Right lobe of liver (tissue), 6 donors: ENCODE results near the gene CLDN24. TPM values are rescaled to one million over a fixed set of nuclear protein-coding genes. Genes with fewer than 3 reads are reported as not detected.
"Not testable (repeated sequence)": the region's sequence is repeated elsewhere in the genome, so short reads cannot be mapped to it uniquely, and the experiment has no call there.

Experiments
- ATAC-seq, 4 donors: fragments of 200-7000 bp; cut with Tn5 transposase; one replicate each; pipeline ENCODE4 v1.9.1; 2020; ENCODE audit warnings: mild to moderate bottlenecking in 4 of 4, moderate library complexity in 4 of 4
- DNase-seq, 3 donors: peaks; one replicate each; pipeline ENCODE4 v3.0.0-alpha.2; 2020
- H3K27ac ChIP-seq, 3 donors: fragments of 200-600 bp; one replicate each; pipeline ENCODE4 v1.8.0; 2022
- H3K27me3 ChIP-seq, 2 donors: fragments of 200-600 bp; one replicate each; pipeline ENCODE4 v1.8.0; 2022
- H3K36me3 ChIP-seq, 4 donors: fragments of 200-600 bp; sonication (generic) in 1 of 4; one replicate each; pipeline versions ENCODE4 v1.5.1 to v1.8.0; 2017 to 2022; ENCODE audit warnings: control low read depth in 1 of 4
- H3K4me1 ChIP-seq, 4 donors: fragments of 200-600 bp; sonication (generic) in 1 of 4; one replicate each; pipeline versions ENCODE4 v1.5.1 to v1.8.0; 2017 to 2022; ENCODE audit warnings: control low read depth in 1 of 4
- H3K4me3 ChIP-seq, 3 donors: fragments of 200-600 bp; one replicate each; pipeline ENCODE4 v1.8.0; 2022
- H3K9me3 ChIP-seq, 4 donors: fragments of 200-600 bp; sonication (generic) in 1 of 4; one replicate each; pipeline versions ENCODE4 v1.5.1 to v1.8.0; 2017 to 2022; ENCODE audit warnings: control low read depth in 1 of 4
- CTCF ChIP-seq, 4 donors: fragments of 200-600 bp in 3 of 4; fragments of 450-650 bp in 1 of 4; IDR thresholded peaks; one replicate each; pipeline versions ENCODE4 v1.5.1 to v1.8.0; 2016 to 2022; ENCODE audit warnings: antibody characterized with exemption in 4 of 4, mild to moderate bottlenecking in 2 of 4
- POLR2A ChIP-seq: fragments of 450-650 bp; IDR thresholded peaks from one replicate; pipeline ENCODE4 v1.6.1; 2017; ENCODE audit warnings: antibody characterized with exemption, mild to moderate bottlenecking
- WGBS: methylation state at CpG from one replicate; pipeline ENCODE4 v1.1.6; 2018; ENCODE audit warnings: low coverage, low lambda C conversion rate; ENCODE audit not compliant: insufficient coverage; ENCODE audit errors: missing lambda C conversion rate; 5-methylcytosine and 5-hydroxymethylcytosine counted together
- intact Hi-C, 2 donors: fragments of 100-400 bp; cut with DNase I; formaldehyde crosslinking; loops; one replicate each; pipeline versions ENCODE4 v1.11.2 to v1.14.1; 2022
- total RNA-seq, 6 experiments: library from RNA; depleted of rRNA in 2 of 6; stranded (reverse); fragments of >200 nt in 2 of 6; fragmentation: NEBNext Ultra II Directional in 3 of 6; extraction: Animal tissue kit (Norgen Biotek cat#: 25700) in 3 of 6; gene quantifications; one replicate each; pipeline versions ENCODE4 v1.1.0 to v1.2.4, GENCODE V29; 2016 to 2023
- donor health status: DM: no; HTN: yes; CAD: no.
- donor health status: DM: no; HTN: no; CAD: no.
- donor health status: DM: no; HTN: no; CAD: no.
- donor health status: DM: no; HTN: yes; CAD: no.
- donor health status: DM: no; HTN: yes; CAD: no.

The CLDN24 gene
- total RNA-seq, 6 experiments from 2014 or later, result not detected

GRCh38 chr4:183328832-183329231 is 6.6 kb upstream of the CLDN24 start:
- WGBS, result 46% methylated on average over 6 of the region's 7 CpGs
- no peak for TF ChIP-seq POLR2A
- no peak for TF ChIP-seq CTCF (IDR thresholded peaks at IDR 0.05)
- H3K4me1 ChIP-seq, result no peaks in the 10 kb centered on the region
- intact Hi-C loops, result no loop called here
- no peak for DNase-seq
- H3K27me3 ChIP-seq, result no peaks in the 10 kb centered on the region
- H3K36me3 ChIP-seq, result no peaks in the 10 kb centered on the region
- H3K4me3 ChIP-seq, result no peak overlapping the region
- ATAC-seq, result peak in 1 of 4 donors; percentile 46
- no peak overlapping the region for H3K27ac ChIP-seq
- H3K9me3 ChIP-seq, result no peaks in the 10 kb centered on the region

- intact Hi-C loops, result no loop called here
- DNase-seq, result no peak
- TF ChIP-seq POLR2A (no peak), CTCF (IDR thresholded peaks at IDR 0.05) (no peak)
- Histone ChIP-seq H3K4me3 (no peak overlapping the region), H3K9me3 (no peaks in the 10 kb centered on the region), H3K4me1 (no peaks in the 10 kb centered on the region), H3K27me3 (no peaks in the 10 kb centered on the region), H3K27ac (no peak overlapping the region), H3K36me3 (no peaks in the 10 kb centered on the region)
- ATAC-seq, result no peak
- WGBS, result 100% methylated on average over 2 of the region's 7 CpGs
These were observed 5.6 kb upstream of the CLDN24 start for GRCh38 chr4:183327827-183328226.

GRCh38 chr4:183326853-183327252 is 4.6 kb upstream of the CLDN24 start:
- Histone ChIP-seq H3K4me3 (no peak overlapping the region), H3K27me3 (no peaks in the 10 kb centered on the region), H3K4me1 (no peaks in the 10 kb centered on the region), H3K36me3 (no peaks in the 10 kb centered on the region), H3K9me3 (no peaks in the 10 kb centered on the region), H3K27ac (no peak overlapping the region)
- ATAC-seq, result peak in 1 of 4 donors; percentile 48
- intact Hi-C loops, result no loop called here
- WGBS, result 83% methylated on average over 1 of the region's 2 CpGs
- DNase-seq, result no peak
- no peak for TF ChIP-seq CTCF (IDR thresholded peaks at IDR 0.05)
- no peak for TF ChIP-seq POLR2A

- WGBS, result 93% methylated on average over 4 of the region's 6 CpGs
- H3K36me3 ChIP-seq, H3K9me3 ChIP-seq, H3K27me3 ChIP-seq, H3K4me3 ChIP-seq, ATAC-seq, intact Hi-C loops, DNase-seq, H3K27ac ChIP-seq, H3K4me1 ChIP-seq: not testable (repeated sequence)
These were observed 4.2 kb upstream of the CLDN24 start for GRCh38 chr4:183326387-183326786.

- Histone ChIP-seq H3K4me1 (no peaks in the 10 kb centered on the region), H3K36me3 (no peaks in the 10 kb centered on the region), H3K9me3 (no peaks in the 10 kb centered on the region), H3K4me3 (no peak overlapping the region), H3K27me3 (no peaks in the 10 kb centered on the region), H3K27ac (no peak overlapping the region)
- TF ChIP-seq POLR2A (no peak), CTCF (IDR thresholded peaks at IDR 0.05) (no peak)
- intact Hi-C loops, result no loop called here
- no peak for ATAC-seq
- DNase-seq, result no peak
- WGBS, result 60% methylated on average over 1 of the region's 7 CpGs
These were observed 2.4 kb upstream of the CLDN24 start for GRCh38 chr4:183324619-183325018.

GRCh38 chr4:183324056-183324455 is 1.8 kb upstream of the CLDN24 start:
- H3K4me3 ChIP-seq, H3K27ac ChIP-seq, H3K27me3 ChIP-seq, DNase-seq, ATAC-seq, H3K4me1 ChIP-seq, H3K9me3 ChIP-seq, H3K36me3 ChIP-seq, intact Hi-C loops: not testable (repeated sequence)
- 91% methylated on average over 6 of the region's 11 CpGs for WGBS
